ENCODE results near the gene CINP.
A peak's percentile ranks its signal among the peaks of the same experiment; 100 is the strongest.
"Not testable (repeated sequence)": the region's sequence is repeated elsewhere in the genome, so short reads cannot be mapped to it uniquely, and the experiment has no call there.

Gene CINP

GRCh38 chr14:102338724-102339123, 24.0 kb downstream of the CINP start:
- Mint-ChIP-seq H3K4me3 (no peak overlapping the region), H3K9me3 (no peaks in the 10 kb centered on the region), H3K27me3 (no peaks in the 10 kb centered on the region), H3K27ac (no peak overlapping the region), H3K4me1 (no peaks in the 10 kb centered on the region)
- ATAC-seq (no peak), DNase-seq (no peak)

GRCh38 chr14:102335163-102335562, 27.5 kb downstream of the CINP start:
- DNase-seq (no peak), ATAC-seq (no peak)
- Mint-ChIP-seq H3K4me1 (no peaks in the 10 kb centered on the region), H3K27ac (peak overlapping the region in 1 of 2 donors; percentile 63), H3K27me3 (no peaks in the 10 kb centered on the region), H3K4me3 (no peak overlapping the region), H3K9me3 (no peaks in the 10 kb centered on the region)

GRCh38 chr14:102333795-102334705, 28.6 kb downstream of the CINP start:
- Mint-ChIP-seq H3K27ac (peak overlapping the region in 1 of 2 donors; percentile 72), H3K4me1 (no peaks in the 10 kb centered on the region), H3K9me3 (no peaks in the 10 kb centered on the region), H3K27me3 (no peaks in the 10 kb centered on the region), H3K4me3 (no peak overlapping the region)
- ATAC-seq (no peak), DNase-seq (no peak)

GRCh38 chr14:102333390-102333789, 29.3 kb downstream of the CINP start:
- H3K27ac Mint-ChIP-seq = no peak overlapping the region

GRCh38 chr14:102330806-102331205, 31.9 kb downstream of the CINP start:
- Mint-ChIP-seq H3K9me3 (no peaks in the 10 kb centered on the region), H3K27ac (peak overlapping the region in 1 of 2 donors; percentile 76), H3K4me3 (no peak overlapping the region), H3K27me3 (no peaks in the 10 kb centered on the region), H3K4me1 (no peaks in the 10 kb centered on the region)
- ATAC-seq (no peak), DNase-seq (no peak)

More at GRCh38 chr14:102333390-102333789, 29.3 kb downstream of the CINP start:
- Mint-ChIP-seq H3K4me1 (no peaks in the 10 kb centered on the region), H3K4me3 (no peak overlapping the region), H3K9me3 (no peaks in the 10 kb centered on the region), H3K27me3 (no peaks in the 10 kb centered on the region)
- ATAC-seq (no peak), DNase-seq (no peak)

GRCh38 chr14:102329381-102329780, 33.3 kb downstream of the CINP start:
- H3K27ac Mint-ChIP-seq = not testable (repeated sequence)

GRCh38 chr14:102326583-102326982, 36.1 kb downstream of the CINP start:
- H3K9me3 Mint-ChIP-seq = no peaks in the 10 kb centered on the region
- peaks cover 12% of the 10 kb centered on the region for H3K4me1 Mint-ChIP-seq
- DNase-seq (no peak), ATAC-seq (no peak)
- no peaks in the 10 kb centered on the region for H3K27me3 Mint-ChIP-seq
- no peak overlapping the region for H3K4me3 Mint-ChIP-seq
- H3K27ac Mint-ChIP-seq = peak overlapping the region in 1 of 2 donors; percentile 65

More at GRCh38 chr14:102329381-102329780, 33.3 kb downstream of the CINP start:
- not testable (repeated sequence) for DNase-seq, ATAC-seq, H3K4me3 Mint-ChIP-seq, H3K4me1 Mint-ChIP-seq, H3K27me3 Mint-ChIP-seq, H3K9me3 Mint-ChIP-seq

- Mint-ChIP-seq H3K4me1 (peaks cover 19% of the 10 kb centered on the region), H3K9me3 (no peaks in the 10 kb centered on the region), H3K27ac (peak overlapping the region in 1 of 2 donors; percentile 19), H3K27me3 (no peaks in the 10 kb centered on the region), H3K4me3 (no peak overlapping the region)
- DNase-seq (no peak), ATAC-seq (no peak)
These were observed 36.8 kb downstream of the CINP start for GRCh38 chr14:102325791-102326345.

- Mint-ChIP-seq H3K27ac (peak overlapping the region in 1 of 2 donors; percentile 41), H3K4me3 (no peak overlapping the region), H3K27me3 (no peaks in the 10 kb centered on the region), H3K4me1 (peaks cover 40% of the 10 kb centered on the region), H3K9me3 (no peaks in the 10 kb centered on the region)
- peak in 1 of 2 donors; percentile 45 for DNase-seq
- no peak for ATAC-seq
These were observed 39.6 kb downstream of the CINP start for GRCh38 chr14:102323102-102323501.

- Mint-ChIP-seq H3K9me3 (no peaks in the 10 kb centered on the region), H3K4me3 (peak overlapping the region in 1 of 2 donors; percentile 21), H3K27me3 (no peaks in the 10 kb centered on the region), H3K4me1 (peaks cover 53% of the 10 kb centered on the region), H3K27ac (no peak overlapping the region)
- no peak for DNase-seq
- ATAC-seq = no peak
These were observed 41.0 kb downstream of the CINP start for GRCh38 chr14:102321456-102322422.

GRCh38 chr14:102320671-102321455, 41.8 kb downstream of the CINP start:
- no peak for DNase-seq
- peaks cover 56% of the 10 kb centered on the region for H3K4me1 Mint-ChIP-seq
- H3K9me3 Mint-ChIP-seq = no peaks in the 10 kb centered on the region
- no peaks in the 10 kb centered on the region for H3K27me3 Mint-ChIP-seq
- peak overlapping the region; percentile 92 to 95 for H3K4me3 Mint-ChIP-seq
- ATAC-seq = no peak
- H3K27ac Mint-ChIP-seq = peak overlapping the region in 1 of 2 donors; percentile 98

GRCh38 chr14:102320033-102320660, 42.5 kb downstream of the CINP start:
- peaks cover 60% of the 10 kb centered on the region for H3K4me1 Mint-ChIP-seq
- peak overlapping the region; percentile 92 to 95 for H3K4me3 Mint-ChIP-seq
- DNase-seq (peak; percentile 43 to 48), ATAC-seq (peak; percentile 38)
- peak overlapping the region; percentile 96 to 98 for H3K27ac Mint-ChIP-seq
- no peaks in the 10 kb centered on the region for H3K27me3 Mint-ChIP-seq
- no peaks in the 10 kb centered on the region for H3K9me3 Mint-ChIP-seq

- H3K27me3 Mint-ChIP-seq = no peaks in the 10 kb centered on the region
- peaks cover 66% of the 10 kb centered on the region for H3K4me1 Mint-ChIP-seq
- H3K4me3 Mint-ChIP-seq = peak within 1 kb of the TSS; percentile 96 to 99
- H3K9me3 Mint-ChIP-seq = no peaks in the 10 kb centered on the region
- ATAC-seq (peak; percentile 85), DNase-seq (peak; percentile 95 to 96)
- peak within 1 kb of the TSS; percentile 97 to 98 for H3K27ac Mint-ChIP-seq
These were observed 43.2 kb downstream of the CINP start, which contains the start of gene ZNF839 for GRCh38 chr14:102319351-102320032. Gene ZNF839, plus strand, starts transcription at chr14:102319746. Its CDS starts 20 bp downstream, at chr14:102319766.

Data from stimulated activated naive CD8-positive, alpha-beta T cell treated with anti-CD3 and anti-CD28 coated beads, Interleukin-15, amount 100 ng/mL, for 72 hours (primary cell).